ENCODE measurements around the gene PLXNA2.

PLXNA2 gene

GRCh38 chr1:208133355-208133754 is 110.8 kb downstream of the PLXNA2 start:
- no peak for DNase-seq

GRCh38 chr1:208132287-208132882 is 111.8 kb downstream of the PLXNA2 start:
- peak; percentile 26 for DNase-seq

GRCh38 chr1:208131621-208132286 is 112.4 kb downstream of the PLXNA2 start:
- DNase-seq, result no peak

GRCh38 chr1:208129487-208129886 is 114.7 kb downstream of the PLXNA2 start:
- no peak for DNase-seq

GRCh38 chr1:208129060-208129459 is 115.1 kb downstream of the PLXNA2 start:
- DNase-seq, result no peak

GRCh38 chr1:208127792-208128529 is 116.2 kb downstream of the PLXNA2 start:
- no peak for DNase-seq

GRCh38 chr1:208127284-208127683 is 116.9 kb downstream of the PLXNA2 start:
- no peak for DNase-seq

GRCh38 chr1:208126108-208126507 is 118.1 kb downstream of the PLXNA2 start:
- DNase-seq, result no peak

GRCh38 chr1:208122612-208123358 is 121.4 kb downstream of the PLXNA2 start:
- no peak for DNase-seq

GRCh38 chr1:208121813-208122364 is 122.3 kb downstream of the PLXNA2 start:
- DNase-seq, result no peak

GRCh38 chr1:208120431-208120790 is 123.8 kb downstream of the PLXNA2 start:
- DNase-seq, result no peak

- DNase-seq, result no peak
Measured at GRCh38 chr1:208118841-208119606, 125.2 kb downstream of the PLXNA2 start.

GRCh38 chr1:208118306-208118705 is 125.9 kb downstream of the PLXNA2 start:
- DNase-seq, result no peak

GRCh38 chr1:208117826-208118225 is 126.4 kb downstream of the PLXNA2 start:
- DNase-seq, result no peak

- no peak for DNase-seq
Measured at GRCh38 chr1:208117409-208117808, 126.8 kb downstream of the PLXNA2 start.

GRCh38 chr1:208115924-208116640 is 128.1 kb downstream of the PLXNA2 start:
- DNase-seq, result no peak

- no peak for DNase-seq
Measured at GRCh38 chr1:208113011-208113410, 131.2 kb downstream of the PLXNA2 start.

- DNase-seq, result no peak
Measured at GRCh38 chr1:208112401-208112800, 131.8 kb downstream of the PLXNA2 start.

GRCh38 chr1:208111646-208112190 is 132.5 kb downstream of the PLXNA2 start:
- DNase-seq, result no peak

GRCh38 chr1:208110296-208110695 is 133.9 kb downstream of the PLXNA2 start:
- no peak for DNase-seq

- DNase-seq, result no peak
Measured at GRCh38 chr1:208108646-208109330, 135.4 kb downstream of the PLXNA2 start.
